Parathyroid adenoma (tissue), 2 donors: ENCODE results near the gene LYPD8.
"Not testable (repeated sequence)": the region's sequence is repeated elsewhere in the genome, so short reads cannot be mapped to it uniquely, and the experiment has no call there.

ENCODE experiments used
- H2AFZ ChIP-seq: fragments of 300-600 bp; sonication (generic); one replicate; pipeline ENCODE4 v1.7.0; 2017; ENCODE audit warnings: antibody characterized with exemption, mild to moderate bottlenecking
- H3K27ac ChIP-seq: fragments of 300-600 bp; sonication (generic); one replicate; pipeline ENCODE4 v1.7.0; 2017
- H3K27me3 ChIP-seq: fragments of 300-600 bp; sonication (generic); one replicate; pipeline ENCODE4 v1.7.0; 2017; ENCODE audit warnings: low read length; ENCODE audit not compliant: control insufficient read depth, insufficient read depth
- H3K36me3 ChIP-seq: fragments of 300-600 bp; sonication (generic); one replicate; pipeline ENCODE4 v1.7.0; 2017; ENCODE audit warnings: low read length; ENCODE audit not compliant: control insufficient read depth, insufficient read depth
- H3K4me1 ChIP-seq: fragments of 300-600 bp; sonication (generic); one replicate; pipeline ENCODE4 v1.7.0; 2017; ENCODE audit warnings: control low read depth
- H3K4me2 ChIP-seq: fragments of 300-600 bp; sonication (generic); one replicate; pipeline ENCODE4 v1.7.0; 2017; ENCODE audit warnings: low read length
- H3K4me3 ChIP-seq: fragments of 300-600 bp; sonication (generic); one replicate; pipeline ENCODE4 v1.7.0; 2017; ENCODE audit warnings: low read depth, low read length
- H3K79me2 ChIP-seq: fragments of 300-600 bp; sonication (generic); one replicate; pipeline ENCODE4 v1.7.0; 2017; ENCODE audit warnings: control low read depth
- H3K9ac ChIP-seq: fragments of 300-600 bp; sonication (generic); one replicate; pipeline ENCODE4 v1.7.0; 2017; ENCODE audit warnings: mild to moderate bottlenecking
- H3K9me3 ChIP-seq: fragments of 300-600 bp; sonication (generic); one replicate; pipeline ENCODE4 v1.7.0; 2017; ENCODE audit warnings: low read length; ENCODE audit not compliant: control insufficient read depth
- TF ChIP-seq, protein P1 (sequence below): fragments of 300-600 bp; sonication (generic); IDR thresholded peaks from one replicate; pipeline ENCODE4 v1.7.0; 2017; ENCODE audit warnings: antibody characterized with exemption, mild to moderate bottlenecking
- donor health status: primary hyperparathyroidism.

The LYPD8 gene

DNA sequence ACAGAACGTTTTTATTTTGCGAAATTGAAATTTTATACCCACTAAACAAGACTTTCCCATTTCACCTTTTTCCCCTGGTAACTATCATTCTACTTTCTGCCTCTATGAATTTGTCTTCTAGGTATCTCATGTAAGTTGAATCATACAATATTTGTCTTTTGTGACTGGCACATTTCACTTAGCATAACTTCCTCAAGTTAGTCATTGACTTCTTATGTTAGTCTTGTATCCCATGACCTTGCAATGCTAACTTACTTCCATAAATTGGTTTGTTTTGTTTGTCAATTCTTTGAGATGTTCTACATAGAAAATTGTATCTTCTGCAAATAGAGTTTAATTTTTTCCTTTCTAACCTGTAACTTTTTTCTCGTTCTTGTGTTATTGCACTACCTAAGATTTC is 43.2 kb upstream of the LYPD8 start:
- no peaks in the 10 kb centered on the region for H3K9me3 ChIP-seq
- H3K79me2 ChIP-seq: no peaks in the 10 kb centered on the region
- no peaks in the 10 kb centered on the region for H3K27me3 ChIP-seq
- no peak overlapping the region for H2AFZ ChIP-seq
- no peak overlapping the region for H3K9ac ChIP-seq
- no peak overlapping the region for H3K27ac ChIP-seq
- H3K4me3 ChIP-seq: no peak overlapping the region
- TF ChIP-seq, protein P1, sequence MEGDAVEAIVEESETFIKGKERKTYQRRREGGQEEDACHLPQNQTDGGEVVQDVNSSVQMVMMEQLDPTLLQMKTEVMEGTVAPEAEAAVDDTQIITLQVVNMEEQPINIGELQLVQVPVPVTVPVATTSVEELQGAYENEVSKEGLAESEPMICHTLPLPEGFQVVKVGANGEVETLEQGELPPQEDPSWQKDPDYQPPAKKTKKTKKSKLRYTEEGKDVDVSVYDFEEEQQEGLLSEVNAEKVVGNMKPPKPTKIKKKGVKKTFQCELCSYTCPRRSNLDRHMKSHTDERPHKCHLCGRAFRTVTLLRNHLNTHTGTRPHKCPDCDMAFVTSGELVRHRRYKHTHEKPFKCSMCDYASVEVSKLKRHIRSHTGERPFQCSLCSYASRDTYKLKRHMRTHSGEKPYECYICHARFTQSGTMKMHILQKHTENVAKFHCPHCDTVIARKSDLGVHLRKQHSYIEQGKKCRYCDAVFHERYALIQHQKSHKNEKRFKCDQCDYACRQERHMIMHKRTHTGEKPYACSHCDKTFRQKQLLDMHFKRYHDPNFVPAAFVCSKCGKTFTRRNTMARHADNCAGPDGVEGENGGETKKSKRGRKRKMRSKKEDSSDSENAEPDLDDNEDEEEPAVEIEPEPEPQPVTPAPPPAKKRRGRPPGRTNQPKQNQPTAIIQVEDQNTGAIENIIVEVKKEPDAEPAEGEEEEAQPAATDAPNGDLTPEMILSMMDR: no peak
- H3K36me3 ChIP-seq: no peaks in the 10 kb centered on the region
- no peak overlapping the region for H3K4me2 ChIP-seq
- no peaks in the 10 kb centered on the region for H3K4me1 ChIP-seq

DNA sequence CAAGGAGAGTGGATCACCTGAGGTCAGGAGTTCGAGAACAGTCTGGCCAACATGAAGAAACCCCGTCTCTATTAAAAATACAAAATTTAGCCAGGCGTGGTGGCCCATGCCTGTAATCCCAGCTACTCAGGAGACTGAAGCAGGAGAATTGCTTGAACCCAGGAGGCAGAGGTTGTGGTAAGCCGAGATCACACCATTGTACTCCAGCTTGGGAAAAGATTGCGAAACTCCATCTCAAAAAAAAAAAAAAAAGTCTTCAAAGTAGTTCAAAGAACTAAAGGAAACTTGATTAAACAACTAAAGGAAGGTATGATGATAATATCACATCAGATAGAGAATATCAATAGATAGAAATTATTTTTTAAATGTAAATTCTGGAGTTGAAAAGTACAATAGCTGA is 39.1 kb upstream of the LYPD8 start:
- not testable (repeated sequence) for H2AFZ ChIP-seq, H3K79me2 ChIP-seq, H3K9ac ChIP-seq, H3K4me3 ChIP-seq, H3K4me1 ChIP-seq, H3K9me3 ChIP-seq, H3K4me2 ChIP-seq, H3K27ac ChIP-seq, H3K27me3 ChIP-seq, H3K36me3 ChIP-seq

DNA sequence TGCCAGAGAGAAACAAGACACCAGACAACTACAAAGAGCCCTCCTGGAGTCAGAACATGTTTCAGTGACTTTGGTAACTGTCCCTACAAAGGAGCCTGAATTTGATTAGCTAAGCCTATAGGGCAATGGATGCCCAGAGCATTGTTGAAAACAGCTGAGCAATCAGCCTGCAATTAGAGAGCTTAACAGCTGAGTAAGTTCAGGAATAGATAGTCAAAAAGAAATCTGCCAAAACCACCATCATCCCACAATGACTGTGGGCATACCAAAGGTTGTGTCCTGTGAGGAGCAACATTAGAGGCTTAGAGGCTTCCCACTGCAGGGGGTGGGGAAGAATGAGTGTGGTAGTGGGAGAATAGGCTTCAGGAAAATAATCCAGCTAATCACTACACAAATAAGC is 38.0 kb upstream of the LYPD8 start:
- H3K9me3 ChIP-seq: no peaks in the 10 kb centered on the region
- no peaks in the 10 kb centered on the region for H3K27me3 ChIP-seq
- no peaks in the 10 kb centered on the region for H3K4me1 ChIP-seq
- H2AFZ ChIP-seq: no peak overlapping the region
- no peaks in the 10 kb centered on the region for H3K36me3 ChIP-seq
- H3K4me3 ChIP-seq: no peak overlapping the region
- H3K27ac ChIP-seq: no peak overlapping the region
- H3K9ac ChIP-seq: no peak overlapping the region
- no peak overlapping the region for H3K4me2 ChIP-seq
- TF ChIP-seq, protein P1: no peak
- H3K79me2 ChIP-seq: no peaks in the 10 kb centered on the region

DNA sequence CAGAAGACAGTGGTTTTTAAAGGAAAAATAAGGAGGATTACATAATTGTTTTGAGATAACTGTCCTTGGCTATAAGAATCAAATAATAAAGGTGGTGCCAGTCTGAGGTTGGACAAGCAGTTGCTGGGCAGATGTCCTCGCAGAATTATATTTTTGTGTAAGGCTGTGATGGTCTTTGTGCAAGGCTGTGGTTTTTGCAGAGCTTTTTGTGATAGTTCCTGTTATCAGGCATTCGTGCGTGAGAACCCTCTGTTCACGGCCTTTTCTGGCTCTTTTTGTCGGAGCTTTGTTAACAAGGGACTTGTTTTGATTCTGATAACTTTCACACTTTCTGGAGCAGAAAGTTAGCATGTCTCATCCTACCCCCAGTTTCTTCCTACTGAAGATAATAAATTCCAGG is 36.8 kb upstream of the LYPD8 start:
- H3K79me2 ChIP-seq: no peaks in the 10 kb centered on the region
- no peaks in the 10 kb centered on the region for H3K4me1 ChIP-seq
- no peak overlapping the region for H3K27ac ChIP-seq
- TF ChIP-seq, protein P1: no peak
- no peaks in the 10 kb centered on the region for H3K36me3 ChIP-seq
- H3K27me3 ChIP-seq: no peaks in the 10 kb centered on the region
- H3K9ac ChIP-seq: no peak overlapping the region
- H2AFZ ChIP-seq: no peak overlapping the region
- no peak overlapping the region for H3K4me3 ChIP-seq
- H3K9me3 ChIP-seq: no peaks in the 10 kb centered on the region
- no peak overlapping the region for H3K4me2 ChIP-seq

DNA sequence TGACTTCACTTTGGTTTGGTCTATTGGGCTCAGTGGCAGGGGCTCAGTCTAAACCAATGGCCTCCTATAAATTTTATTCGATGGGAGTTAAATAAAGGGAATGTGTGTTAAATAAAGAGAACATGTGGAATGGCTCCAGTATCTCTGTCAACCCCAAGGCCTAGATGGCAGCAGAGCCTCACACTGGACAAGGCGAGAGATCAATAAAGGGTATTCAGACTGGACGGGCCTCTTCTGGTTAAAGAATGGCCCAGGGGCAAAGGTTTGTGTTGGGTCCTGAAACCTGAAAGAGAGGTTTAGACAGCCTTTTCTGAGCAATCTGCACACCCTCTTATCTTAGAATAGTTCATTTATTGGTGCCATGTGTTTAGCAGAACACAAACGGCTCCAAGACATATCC is 35.5 kb upstream of the LYPD8 start:
- Histone ChIP-seq H2AFZ (no peak overlapping the region), H3K4me2 (no peak overlapping the region), H3K27me3 (no peaks in the 10 kb centered on the region), H3K4me1 (no peaks in the 10 kb centered on the region), H3K27ac (no peak overlapping the region), H3K79me2 (no peaks in the 10 kb centered on the region), H3K9ac (no peak overlapping the region), H3K4me3 (no peak overlapping the region), H3K9me3 (no peaks in the 10 kb centered on the region), H3K36me3 (no peaks in the 10 kb centered on the region)
- TF ChIP-seq, protein P1: no peak
